ENCODE measurements around the gene SERHL2.
"Not testable (repeated sequence)": the region's sequence is repeated elsewhere in the genome, so short reads cannot be mapped to it uniquely, and the experiment has no call there.

The SERHL2 gene

DNA sequence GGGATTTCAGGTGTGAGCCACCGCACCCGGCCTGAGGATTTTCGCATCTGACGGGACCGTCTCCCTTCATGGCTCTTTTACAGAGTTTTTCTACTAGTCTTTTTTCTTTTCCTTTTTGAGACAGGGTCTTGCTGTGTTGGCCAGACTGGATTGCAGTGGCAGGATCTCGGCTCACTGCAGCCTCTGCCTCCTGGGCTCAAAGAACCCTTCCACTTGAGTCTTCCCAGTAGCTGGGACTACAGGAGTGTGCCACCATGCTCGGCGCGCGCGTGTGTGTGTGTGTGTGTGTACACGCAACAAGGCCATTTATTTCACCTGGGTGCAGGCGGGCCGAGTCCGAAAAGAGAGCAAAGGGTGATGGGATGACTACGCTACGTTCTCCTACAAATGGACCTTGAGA, 10.9 kb downstream of the SERHL2 start:
- no peak for DNase-seq (ENCODE audit: low read depth, low spot score)
- H3K4me3 ChIP-seq (ENCODE audit: low read length), result no peak overlapping the region

DNA sequence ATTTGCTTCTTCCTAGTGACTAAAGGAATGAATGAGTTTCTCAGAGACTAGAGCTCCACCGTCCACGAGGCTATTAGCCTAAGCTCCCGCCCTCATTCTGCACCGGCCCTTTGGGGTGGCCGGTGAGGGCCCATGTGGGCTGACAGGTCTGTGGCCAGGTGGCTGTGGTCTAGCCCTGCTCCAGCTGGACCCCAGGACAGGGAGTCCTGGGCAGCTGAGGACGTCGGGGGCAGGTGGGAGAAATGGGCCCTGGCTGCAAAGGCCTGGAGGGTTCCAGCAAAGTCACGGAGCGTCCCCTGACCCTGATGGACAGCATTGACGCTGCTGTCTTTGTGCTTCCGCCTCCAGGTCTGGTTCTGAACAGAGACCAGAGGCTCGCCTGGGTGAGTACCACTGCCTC, 12.2 kb downstream of the SERHL2 start:
- no peak for DNase-seq (ENCODE audit: low read depth, low spot score)
- no peak overlapping the region for H3K4me3 ChIP-seq (ENCODE audit: low read length)

DNA sequence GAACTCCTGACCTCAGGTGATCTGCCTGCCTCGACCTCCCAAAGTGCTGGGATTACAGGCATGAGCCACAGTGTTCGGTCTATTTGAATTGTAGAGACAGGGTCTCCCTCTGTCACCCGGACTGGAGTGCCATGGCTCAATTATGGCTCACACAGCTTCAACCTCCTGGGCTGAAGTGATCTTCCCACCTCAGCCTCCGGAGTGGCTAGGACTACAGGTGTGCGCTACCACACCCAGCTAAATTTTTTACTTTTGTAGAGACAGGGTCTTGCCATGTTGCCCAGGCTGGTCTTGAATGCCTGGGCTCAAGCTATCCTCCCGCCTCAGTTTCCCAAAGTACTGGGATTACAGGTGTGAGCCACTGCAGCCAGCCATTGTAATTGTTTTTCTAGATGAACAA, 14.2 kb downstream of the SERHL2 start:
- DNase-seq (ENCODE audit: low read depth, low spot score); H3K4me3 ChIP-seq (ENCODE audit: low read length): not testable (repeated sequence)

DNA sequence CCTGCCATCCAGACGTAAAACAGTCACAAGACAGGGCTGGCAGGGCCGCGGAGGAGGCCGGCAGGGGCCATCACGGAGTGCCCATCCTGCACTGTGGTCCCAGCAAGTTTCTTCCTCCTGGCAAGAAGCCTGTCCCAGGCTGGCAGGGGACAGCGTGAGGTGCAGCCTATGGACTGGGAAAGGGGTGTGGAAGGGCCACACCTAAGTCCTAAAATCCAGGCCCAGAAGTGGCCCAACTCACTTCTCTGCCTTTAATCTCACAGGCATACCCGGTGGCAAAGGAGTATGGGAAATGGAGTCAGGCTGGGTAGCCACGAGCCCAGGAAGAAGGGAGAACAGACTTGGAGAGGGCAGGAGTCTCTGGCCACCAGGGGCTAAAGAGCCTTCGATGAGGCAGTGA, 16.8 kb downstream of the SERHL2 start:
- not testable (repeated sequence) for H3K4me3 ChIP-seq (ENCODE audit: low read length); DNase-seq (ENCODE audit: low read depth, low spot score)

DNA sequence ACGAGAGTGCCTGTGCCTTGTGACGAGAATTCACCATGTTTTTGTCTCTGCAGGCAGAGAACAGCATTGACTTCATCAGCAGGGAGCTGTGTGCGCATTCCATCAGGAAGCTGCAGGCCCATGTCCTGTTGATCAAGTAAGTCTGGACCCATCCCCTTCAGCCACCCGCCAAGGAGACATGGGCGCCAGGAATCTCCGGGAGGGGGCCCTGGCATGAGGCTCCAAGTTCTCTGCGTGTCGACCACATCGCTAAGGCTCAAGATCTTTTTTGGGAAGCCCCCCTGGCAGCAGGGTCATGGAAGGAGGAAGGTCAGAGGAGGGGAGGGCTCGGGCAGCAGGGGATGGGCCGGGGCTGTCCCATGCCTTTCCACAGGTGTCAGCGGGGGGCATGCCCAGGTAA, 17.3 kb downstream of the SERHL2 start:
- not testable (repeated sequence) for DNase-seq (ENCODE audit: low read depth, low spot score); H3K4me3 ChIP-seq (ENCODE audit: low read length)

DNA sequence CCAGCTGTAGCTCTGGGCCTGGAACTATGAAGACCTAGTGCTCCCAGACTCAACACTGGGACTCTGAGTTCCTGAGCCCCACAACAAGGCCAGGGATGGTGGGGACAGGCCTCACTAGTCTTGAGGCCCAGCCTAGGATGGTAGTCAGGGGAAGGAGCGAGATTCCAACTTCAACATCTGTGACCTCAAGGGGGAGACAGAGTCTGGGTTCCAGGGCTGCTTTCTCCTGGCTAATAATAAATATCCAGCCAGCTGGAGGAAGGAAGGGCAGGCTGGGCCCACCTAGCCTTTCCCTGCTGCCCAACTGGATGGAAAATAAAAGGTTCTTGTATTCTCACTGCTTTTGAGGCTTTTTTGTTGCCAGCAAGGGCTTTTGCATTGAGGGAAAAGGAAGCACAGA, 20.3 kb downstream of the SERHL2 start:
- H3K4me3 ChIP-seq (ENCODE audit: low read length); DNase-seq (ENCODE audit: low read depth, low spot score): not testable (repeated sequence)

DNA sequence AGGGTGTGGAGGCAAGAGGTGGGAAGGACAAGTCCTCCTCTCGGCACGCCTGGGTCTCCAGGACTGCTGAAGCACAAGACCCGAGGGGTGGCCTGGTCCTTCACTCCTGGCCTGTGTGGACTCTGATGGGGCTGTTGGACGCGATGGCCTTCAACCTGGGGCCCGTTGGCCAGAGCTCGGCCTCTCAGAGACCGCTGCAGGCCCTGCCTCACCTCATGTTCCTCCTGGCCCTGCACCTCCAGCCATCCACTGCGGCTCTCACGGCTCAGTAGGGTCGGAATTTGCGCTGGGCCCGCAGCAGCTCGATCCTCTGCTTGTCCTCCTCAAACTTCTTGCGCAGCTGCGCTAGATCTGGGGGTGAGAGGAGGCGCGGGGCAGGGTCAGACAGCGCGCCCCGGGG, 20.7 kb downstream of the SERHL2 start:
- H3K4me3 ChIP-seq (ENCODE audit: low read length); DNase-seq (ENCODE audit: low read depth, low spot score): not testable (repeated sequence)

DNA sequence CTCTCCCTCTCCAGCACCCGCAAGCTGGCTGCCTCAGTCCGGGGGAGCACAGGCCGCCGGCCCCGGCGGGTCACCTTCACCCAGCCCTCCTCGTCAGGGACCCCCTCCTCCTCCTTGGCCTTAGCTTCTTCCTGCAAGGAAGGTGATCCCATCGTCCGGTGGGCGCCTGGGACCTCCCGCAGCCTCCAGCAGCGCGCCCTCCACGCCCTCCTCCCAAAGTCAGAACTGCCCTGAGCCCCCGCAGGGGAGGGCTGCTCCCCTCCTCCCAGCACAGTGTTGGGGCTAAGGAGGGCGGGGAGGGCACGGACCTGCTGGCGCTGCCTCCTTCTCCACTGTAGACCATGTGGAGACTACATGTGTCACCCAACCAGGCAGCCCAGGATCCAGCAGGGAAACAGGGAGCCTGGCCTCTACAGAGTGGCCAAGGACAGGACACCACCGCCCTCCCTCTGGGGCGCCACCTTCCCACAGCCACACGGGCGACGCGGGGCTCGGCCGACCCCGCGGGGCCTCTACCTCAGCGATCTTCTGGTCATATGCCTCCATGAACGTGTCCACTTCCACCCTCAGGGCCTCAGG, 22.3 kb downstream of the SERHL2 start:
- not testable (repeated sequence) for H3K4me3 ChIP-seq (ENCODE audit: low read length); DNase-seq (ENCODE audit: low read depth, low spot score)

DNA sequence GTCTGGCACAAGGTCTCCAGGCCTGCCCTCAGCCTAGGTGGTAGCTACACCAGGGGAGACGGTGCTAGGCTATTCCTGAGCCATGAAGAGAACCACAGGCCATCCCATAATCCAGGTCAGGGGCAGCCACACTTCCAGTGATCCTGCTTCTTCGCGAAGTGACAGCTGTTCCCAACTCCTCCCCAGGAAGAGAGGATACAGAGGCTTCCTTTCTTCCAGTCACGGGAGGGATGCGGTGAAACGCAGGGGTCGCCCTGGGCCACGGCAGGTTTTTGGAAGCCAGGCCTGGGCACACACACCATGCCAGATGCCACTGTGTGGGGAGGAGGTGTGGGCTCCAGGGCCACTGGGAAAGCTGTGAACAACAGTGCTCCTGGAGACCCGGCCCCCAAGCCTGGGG, 23.4 kb downstream of the SERHL2 start:
- not testable (repeated sequence) for H3K4me3 ChIP-seq (ENCODE audit: low read length); DNase-seq (ENCODE audit: low read depth, low spot score)

DNA sequence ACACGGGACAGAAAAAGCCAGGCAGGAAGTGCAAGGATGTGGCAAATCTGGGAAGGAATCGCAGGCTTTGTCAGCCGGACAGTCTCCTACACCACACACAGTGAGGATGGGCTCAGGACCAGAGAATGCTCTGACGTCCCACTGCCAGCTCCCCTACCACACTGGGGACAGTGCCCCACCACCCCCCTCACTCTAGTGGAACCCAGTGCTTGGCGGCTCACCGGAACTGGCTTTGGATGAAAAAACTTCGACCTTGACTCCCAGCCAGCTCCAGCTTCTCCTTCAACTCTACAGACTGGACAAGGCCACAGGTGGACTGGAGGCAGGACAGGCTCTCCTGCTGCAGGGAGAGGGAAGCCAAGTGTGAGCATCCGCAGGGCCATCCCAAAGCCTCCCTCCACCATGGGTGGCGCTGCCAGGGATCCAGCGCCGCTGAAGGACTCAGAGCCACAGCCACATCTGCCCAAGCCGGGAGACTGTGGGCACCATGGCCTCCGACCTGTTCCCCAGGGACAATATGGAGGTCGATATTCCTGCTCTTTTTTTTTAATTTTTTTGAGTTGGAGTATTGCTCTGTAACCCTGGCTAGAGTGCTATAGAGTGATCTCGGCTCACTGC, 24.0 kb downstream of the SERHL2 start:
- DNase-seq (ENCODE audit: low read depth, low spot score), result no peak
- H3K4me3 ChIP-seq (ENCODE audit: low read length), result no peak overlapping the region

DNA sequence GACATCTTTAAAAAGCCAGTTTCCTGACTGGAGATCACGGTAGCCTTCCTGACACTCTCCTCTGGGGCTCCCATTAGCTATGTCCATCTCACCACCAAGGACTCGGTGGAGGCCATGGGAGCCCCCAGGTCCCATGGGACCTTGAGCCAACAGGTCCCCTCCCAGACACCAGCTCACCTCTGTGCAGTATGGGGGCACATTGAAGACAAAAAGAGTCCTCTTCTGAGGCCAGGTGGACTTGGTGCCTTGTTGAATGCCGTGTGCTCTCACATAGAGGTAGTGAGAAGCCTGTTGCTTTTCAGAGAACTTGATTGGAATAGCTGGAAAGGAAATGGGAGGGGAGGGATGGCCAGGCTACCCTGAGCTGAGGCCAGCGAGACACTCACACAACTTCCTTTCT, 26.3 kb downstream of the SERHL2 start:
- not testable (repeated sequence) for H3K4me3 ChIP-seq (ENCODE audit: low read length); DNase-seq (ENCODE audit: low read depth, low spot score)

DNA sequence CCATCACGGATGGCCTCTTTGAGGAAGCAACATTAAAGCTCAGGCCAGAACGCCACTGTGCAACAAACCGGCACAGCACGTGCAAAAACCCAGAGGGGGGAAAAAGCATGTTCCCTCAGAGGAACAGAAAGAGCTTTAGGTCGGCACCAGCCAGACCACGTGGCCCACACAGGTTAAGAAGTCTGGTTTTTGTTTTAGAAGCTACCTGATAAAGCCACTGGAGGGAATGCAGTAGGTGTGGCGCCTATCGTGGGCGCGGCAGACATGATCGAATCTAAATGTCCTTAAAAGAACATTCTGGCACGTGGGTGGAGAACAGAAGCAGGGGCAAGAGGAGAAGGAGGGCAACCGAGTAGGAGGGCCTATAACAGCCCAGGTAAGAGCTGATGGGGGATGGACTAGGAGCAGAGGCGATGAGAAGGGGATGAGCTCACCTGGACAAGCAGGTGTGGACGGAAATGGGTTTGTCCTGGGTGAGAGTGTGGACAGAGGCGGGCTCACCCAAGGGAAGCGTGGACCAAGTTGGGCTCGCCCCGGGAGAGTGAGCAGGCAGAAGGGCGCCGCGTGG, 27.5 kb downstream of the SERHL2 start:
- DNase-seq (ENCODE audit: low read depth, low spot score), result not testable (repeated sequence)

DNA sequence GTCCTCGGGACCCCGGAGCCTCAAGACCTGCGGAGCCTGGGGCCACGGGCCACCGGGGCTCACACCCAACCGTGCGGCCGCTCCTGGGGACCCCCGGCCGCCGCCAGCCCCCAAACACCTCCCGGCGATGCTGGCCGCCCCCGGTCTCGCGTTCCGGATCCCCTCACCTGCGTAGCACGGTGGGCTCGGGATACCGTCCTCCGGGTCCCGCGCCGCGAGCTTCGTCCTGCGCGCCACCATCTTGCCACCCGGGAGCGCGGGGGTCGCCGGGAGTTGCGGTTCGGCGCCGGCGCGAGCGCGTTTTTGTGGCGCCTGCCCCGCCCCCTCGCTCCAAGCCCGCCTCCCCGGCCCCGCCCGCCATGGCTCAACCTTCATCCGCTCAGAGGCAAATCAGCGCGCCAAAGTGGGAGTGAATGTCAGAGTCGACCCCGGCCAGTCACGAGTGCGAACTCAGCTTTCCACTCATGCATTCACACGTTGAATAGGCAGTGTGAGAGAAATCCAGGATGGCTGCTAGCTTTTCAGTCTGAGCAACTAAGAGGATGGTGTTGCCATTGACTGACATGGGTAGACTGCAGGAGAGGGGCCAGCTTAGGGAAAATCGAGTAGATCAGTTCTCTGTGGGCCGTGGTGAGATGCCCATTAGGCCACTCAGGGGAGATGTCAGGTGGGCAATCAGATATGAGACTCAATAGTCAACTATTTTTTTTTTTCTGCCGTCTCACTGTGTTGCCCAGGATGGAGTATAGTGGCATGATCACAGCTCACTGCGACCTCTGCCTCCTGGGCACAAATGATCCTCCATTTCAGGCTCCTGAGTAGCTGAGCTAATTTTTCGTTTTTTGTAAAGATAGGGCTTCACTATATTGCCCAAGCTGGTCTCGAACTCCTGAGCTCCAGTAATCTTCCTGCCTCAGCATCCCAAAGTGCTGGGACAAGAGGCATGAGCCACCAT, 28.3 kb downstream of the SERHL2 start:
- peak; percentile 73 for DNase-seq (ENCODE audit: low read depth, low spot score)
- peak overlapping the region; percentile 65 for H3K4me3 ChIP-seq (ENCODE audit: low read length)

More for the DNA sequence above, 27.5 kb downstream of the SERHL2 start:
- H3K4me3 ChIP-seq (ENCODE audit: low read length), result peak overlapping the region; percentile 69

DNA sequence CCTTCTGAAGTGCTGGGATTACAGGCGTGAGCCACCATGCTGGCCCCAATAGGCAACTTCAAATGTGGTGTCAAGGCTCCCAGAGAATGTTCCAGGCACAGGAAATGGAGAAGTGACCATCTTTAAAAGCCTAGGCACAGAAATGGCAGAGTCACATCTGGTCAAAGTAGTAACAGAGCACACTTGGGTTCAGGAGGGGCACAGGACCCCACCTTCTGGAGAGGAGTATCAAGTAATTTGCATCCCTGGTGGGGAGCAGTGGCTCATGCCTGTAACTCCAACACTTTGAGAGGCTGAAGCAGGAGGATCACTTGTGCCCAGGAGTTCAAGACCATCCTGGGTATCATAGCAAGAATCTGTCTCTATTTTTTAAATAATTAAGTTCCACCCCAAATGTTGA, 29.2 kb downstream of the SERHL2 start:
- DNase-seq (ENCODE audit: low read depth, low spot score), result no peak
- no peak overlapping the region for H3K4me3 ChIP-seq (ENCODE audit: low read length)

DNA sequence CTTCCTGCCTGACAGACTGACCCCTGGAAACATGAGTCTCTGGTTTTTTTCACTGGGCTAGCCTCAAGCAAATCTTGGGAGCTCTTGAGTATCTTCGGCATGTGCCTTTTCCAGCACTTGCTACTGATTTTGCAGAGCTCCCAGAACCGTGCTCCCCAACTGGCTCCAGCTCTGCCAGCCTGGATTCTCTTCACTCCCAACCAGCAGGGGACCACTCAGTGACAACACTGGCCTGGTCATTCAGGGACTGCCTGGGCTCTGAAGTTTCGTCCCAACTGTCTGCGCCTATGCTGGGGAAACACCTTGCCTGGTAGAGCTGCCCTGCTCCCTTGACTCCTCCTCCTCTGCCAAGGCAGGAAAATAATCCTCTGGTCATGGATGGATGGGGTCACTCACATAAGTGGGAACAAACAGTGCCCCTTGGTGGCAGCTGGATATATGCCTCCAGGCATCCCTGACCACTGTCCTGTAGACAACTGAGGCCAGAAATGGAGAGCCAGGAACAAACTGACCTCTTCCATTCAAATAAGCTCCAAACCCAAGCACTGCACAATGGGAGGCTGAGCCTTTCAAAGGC, 30.7 kb downstream of the SERHL2 start:
- DNase-seq (ENCODE audit: low read depth, low spot score), result no peak
- no peak overlapping the region for H3K4me3 ChIP-seq (ENCODE audit: low read length)

DNA sequence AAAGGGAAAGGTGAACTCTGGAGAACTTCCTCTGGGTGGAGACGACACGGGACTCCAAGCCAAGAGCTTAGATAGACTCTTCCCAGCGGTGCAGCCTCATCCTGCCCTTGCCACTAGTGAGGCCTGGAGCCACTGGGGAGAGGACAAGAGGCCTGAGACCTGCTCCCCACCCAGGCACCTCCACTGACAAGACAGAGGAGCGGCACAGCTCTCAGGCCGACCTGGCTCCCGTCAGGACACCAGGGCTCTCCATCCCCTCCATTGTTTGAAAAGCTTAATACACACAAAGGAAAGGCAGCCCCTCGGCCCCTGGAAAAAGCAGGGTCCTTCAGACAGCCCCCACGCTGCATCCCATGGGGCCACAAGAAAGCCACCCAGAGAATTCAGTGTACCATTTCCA, 31.3 kb downstream of the SERHL2 start:
- no peak for DNase-seq (ENCODE audit: low read depth, low spot score)
- no peak overlapping the region for H3K4me3 ChIP-seq (ENCODE audit: low read length)

DNA sequence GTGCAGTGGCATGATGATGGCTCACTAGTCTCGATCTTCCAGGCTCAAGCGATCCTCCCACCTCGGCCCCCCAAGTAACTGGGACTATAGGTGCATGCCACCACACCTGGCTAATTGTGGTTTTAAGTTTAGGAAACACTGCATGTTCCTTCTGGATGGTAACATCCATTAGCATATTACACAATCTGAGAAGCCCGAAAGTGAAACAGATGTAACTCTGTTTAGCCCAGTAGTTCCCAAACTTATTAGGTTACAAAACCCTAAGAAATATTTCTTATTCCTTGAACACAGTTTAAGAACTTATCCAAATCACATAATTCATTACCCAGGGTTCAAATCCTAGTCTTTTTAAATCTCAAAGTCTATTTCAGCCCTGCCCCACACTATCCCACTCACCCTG, 32.6 kb downstream of the SERHL2 start:
- DNase-seq (ENCODE audit: low read depth, low spot score), result no peak
- H3K4me3 ChIP-seq (ENCODE audit: low read length), result no peak overlapping the region

DNA sequence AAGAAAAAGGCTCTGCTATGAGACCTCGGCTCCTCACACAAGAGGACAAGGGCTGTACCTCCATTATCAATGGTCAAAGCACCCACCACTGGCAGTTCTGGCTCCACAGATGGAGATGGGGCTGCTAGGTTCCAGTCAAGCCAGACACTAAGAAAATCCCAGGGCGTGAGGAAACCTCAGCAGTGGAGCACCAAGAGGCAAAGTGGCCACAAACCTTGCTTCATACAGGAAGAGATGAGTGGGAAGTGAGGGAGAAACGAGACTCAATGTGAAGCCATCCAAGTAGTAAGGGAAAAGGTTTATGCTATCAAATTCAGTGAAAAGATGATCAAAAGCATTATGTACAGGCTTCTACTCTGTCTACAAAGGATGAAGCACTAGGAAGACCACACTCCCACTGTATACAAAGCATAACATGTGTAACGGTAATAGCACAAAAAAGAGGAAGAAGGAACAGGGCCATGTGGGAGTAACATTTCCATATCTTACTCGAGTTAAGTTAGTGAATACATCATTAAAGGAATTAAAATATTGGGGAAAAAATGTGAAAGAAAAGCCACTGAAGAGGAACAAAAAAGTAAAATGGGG, 33.9 kb downstream of the SERHL2 start:
- DNase-seq (ENCODE audit: low read depth, low spot score), result no peak
- H3K4me3 ChIP-seq (ENCODE audit: low read length), result no peak overlapping the region

DNA sequence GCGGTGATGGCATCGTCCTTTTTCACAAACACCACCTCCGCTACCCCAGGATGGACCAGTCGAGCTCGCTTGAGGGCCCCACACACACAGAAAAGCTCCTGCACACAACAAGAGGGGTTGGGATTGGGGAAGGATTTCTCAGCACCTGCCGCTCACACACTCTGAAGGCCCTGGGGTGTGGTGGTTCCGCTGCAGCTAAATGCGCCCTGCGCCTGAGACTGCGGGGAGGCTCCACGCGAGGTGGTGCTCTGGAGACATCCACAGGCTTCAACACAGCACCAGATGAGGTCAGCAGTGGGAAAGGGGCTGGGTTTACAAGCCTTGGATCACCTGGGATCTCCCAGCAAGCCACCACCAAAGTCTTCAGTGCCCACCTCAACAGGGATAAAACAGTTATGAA, 38.2 kb downstream of the SERHL2 start:
- DNase-seq (ENCODE audit: low read depth, low spot score), result no peak
- H3K4me3 ChIP-seq (ENCODE audit: low read length), result no peak overlapping the region

Measured in Jurkat, Clone E6-1 (cell line).